HG02870 (cell line): Measurements from ENCODE around the gene PRPS1L1.

ENCODE experiments used
- ATAC-seq: cut with Tn5 transposase; IDR thresholded peaks from one replicate; pipeline ENCODE4 v1.9.1; 2021; ENCODE audit warnings: mild to moderate bottlenecking, moderate library complexity; ENCODE audit not compliant: unreplicated experiment

Gene PRPS1L1

GRCh38 chr7:18016547-18017444 lies 10.8 kb downstream of the PRPS1L1 start:
- ATAC-seq = no peak

- ATAC-seq = no peak
These were observed 13.7 kb downstream of the PRPS1L1 start for GRCh38 chr7:18013936-18014335.

- no peak for ATAC-seq
These were observed 23.3 kb downstream of the PRPS1L1 start for GRCh38 chr7:18004372-18004771.

- ATAC-seq = no peak
These were observed 24.2 kb downstream of the PRPS1L1 start for GRCh38 chr7:18003286-18003994.

- ATAC-seq = no peak
These were observed 29.0 kb downstream of the PRPS1L1 start for GRCh38 chr7:17998692-17999091.

GRCh38 chr7:17996442-17997223 lies 31.0 kb downstream of the PRPS1L1 start:
- no peak for ATAC-seq

- no peak for ATAC-seq
These were observed 31.6 kb downstream of the PRPS1L1 start for GRCh38 chr7:17996040-17996439.

GRCh38 chr7:17994079-17994850 lies 33.4 kb downstream of the PRPS1L1 start:
- ATAC-seq = no peak

GRCh38 chr7:17991866-17992648 lies 35.6 kb downstream of the PRPS1L1 start:
- ATAC-seq = no peak

- no peak for ATAC-seq
These were observed 36.9 kb downstream of the PRPS1L1 start for GRCh38 chr7:17990761-17991160.

- no peak for ATAC-seq
These were observed 38.1 kb downstream of the PRPS1L1 start for GRCh38 chr7:17989546-17989945.

- no peak for ATAC-seq
These were observed 38.8 kb downstream of the PRPS1L1 start for GRCh38 chr7:17988858-17989257.

GRCh38 chr7:17988141-17988540 lies 39.5 kb downstream of the PRPS1L1 start:
- no peak for ATAC-seq

GRCh38 chr7:17986851-17987250 lies 40.8 kb downstream of the PRPS1L1 start:
- ATAC-seq = no peak

GRCh38 chr7:17985473-17986239 lies 42.0 kb downstream of the PRPS1L1 start:
- no peak for ATAC-seq

- no peak for ATAC-seq
These were observed 43.4 kb downstream of the PRPS1L1 start for GRCh38 chr7:17984288-17984687.

GRCh38 chr7:17983221-17984062 lies 44.2 kb downstream of the PRPS1L1 start:
- no peak for ATAC-seq

- ATAC-seq = no peak
These were observed 50.7 kb downstream of the PRPS1L1 start for GRCh38 chr7:17976952-17977351.
